Right cardiac atrium (tissue), 5 donors: ENCODE results near the gene UEVLD. TPM values are rescaled to one million over a fixed set of nuclear protein-coding genes. Genes with fewer than 3 reads are reported as not detected.
"Not testable (repeated sequence)": the region's sequence is repeated elsewhere in the genome, so short reads cannot be mapped to it uniquely, and the experiment has no call there.

Experiments used
- ATAC-seq, 2 donors: fragments of 200-7000 bp; cut with Tn5 transposase; one replicate each; pipeline versions ENCODE4 v1.8.0 to v1.9.1; 2020; ENCODE audit warnings: moderate library complexity in 2 of 2, mild to moderate bottlenecking in 1 of 2
- DNase-seq, 3 donors: peaks; one replicate each; pipeline ENCODE4 v3.0.0-alpha.2; 2020
- H3K27ac ChIP-seq: one replicate; pipeline ENCODE4 v1.5.1; 2013; ENCODE audit warnings: mild to moderate bottlenecking, low read length, control low read depth, moderate library complexity
- H3K27me3 ChIP-seq: one replicate; pipeline ENCODE4 v1.6.1; 2013; ENCODE audit not compliant: control insufficient read depth, insufficient read depth
- H3K4me1 ChIP-seq: one replicate; pipeline ENCODE4 v1.6.1; 2013; ENCODE audit warnings: low read length; ENCODE audit not compliant: control insufficient read depth, insufficient read depth
- H3K4me3 ChIP-seq: one replicate; pipeline ENCODE4 v1.5.1; 2013; ENCODE audit warnings: low read length, control low read depth
- H3K9me3 ChIP-seq: one replicate; pipeline ENCODE4 v1.6.1; 2013; ENCODE audit warnings: low read length; ENCODE audit not compliant: control insufficient read depth
- WGBS: extraction: QIAGEN DNeasy Blood & Tissue Kit; methylation state at CpG from one replicate; pipeline ENCODE4 v1.1.7; 2013; 5-methylcytosine and 5-hydroxymethylcytosine counted together
- intact Hi-C, 4 donors: fragments of 100-400 bp; cut with DNase I; formaldehyde crosslinking; loops; one replicate each; pipeline versions ENCODE4 v1.11.0 to v1.14.0; 2022 to 2023
- polyA plus RNA-seq: library from polyadenylated mRNA; stranded (reverse); fragments of 200-250 nt; gene quantifications from one replicate; pipeline ENCODE4 v1.2.3, GENCODE V29; 2013
- total RNA-seq, 4 donors: library from RNA; stranded (reverse); fragmentation: NEBNext Ultra II Directional; extraction: Animal tissue kit (Norgen Biotek cat#: 25700); gene quantifications; one replicate each; pipeline ENCODE4 v1.2.1, GENCODE V29; 2021
- donor health status: healthy with polysubstance abuse.
- donor health status: DM: no; HTN: yes; CAD: no.
- donor health status: DM: no; HTN: no; CAD: no.
- donor health status: DM: no; HTN: yes; CAD: no; lungs with severe emphysema.
- donor health status: DM: yes; HTN: yes; CAD: no.

The UEVLD gene
- total and polyA plus RNA-seq, 5 donors, result 7.0 to 19.0 (median 17.3) TPM

DNA sequence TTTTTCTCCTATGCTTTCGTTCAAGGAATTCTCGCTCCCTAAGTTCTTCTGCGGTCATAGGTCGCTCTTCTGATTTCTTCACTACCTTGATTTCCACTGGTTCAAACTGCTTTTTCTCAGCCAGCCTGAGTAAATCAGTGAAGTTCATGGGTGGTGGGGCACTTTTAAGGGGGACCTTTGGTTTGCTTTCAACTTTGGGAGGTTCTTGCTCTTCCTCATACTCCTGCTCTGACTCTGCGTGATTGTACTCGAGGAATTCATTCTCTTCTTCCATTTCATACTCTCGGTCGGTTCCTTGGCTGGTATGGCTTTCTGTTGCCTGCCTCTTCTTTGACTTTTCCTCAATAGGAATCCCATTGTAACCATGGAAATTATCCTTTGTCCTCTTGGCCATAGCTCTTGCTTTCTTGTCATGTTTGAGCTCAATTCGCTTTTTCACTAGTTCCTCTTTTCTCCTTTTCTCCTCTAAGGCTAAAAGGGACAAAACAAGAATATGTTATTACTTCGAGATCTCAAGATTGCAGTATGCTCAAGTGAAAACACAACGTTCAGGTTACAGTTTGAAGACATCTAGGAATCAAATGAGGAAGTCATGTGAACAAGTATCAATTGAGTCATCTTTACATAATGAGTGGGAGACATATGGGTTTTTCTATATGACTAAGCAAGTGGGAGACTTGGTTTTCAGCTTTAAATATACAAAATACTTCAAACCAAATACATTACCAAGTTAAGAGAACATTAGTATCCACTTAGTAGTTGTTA, 27.3 kb upstream of the UEVLD start:
- ATAC-seq, result no peak
- Histone ChIP-seq H3K27ac (no peak overlapping the region), H3K4me1 (no peaks in the 10 kb centered on the region), H3K4me3 (no peak overlapping the region), H3K9me3 (no peaks in the 10 kb centered on the region), H3K27me3 (no peaks in the 10 kb centered on the region)
- 88% methylated on average over 11 of the region's 11 CpGs for WGBS
- no peak for DNase-seq
- intact Hi-C loops, result no loop called here

DNA sequence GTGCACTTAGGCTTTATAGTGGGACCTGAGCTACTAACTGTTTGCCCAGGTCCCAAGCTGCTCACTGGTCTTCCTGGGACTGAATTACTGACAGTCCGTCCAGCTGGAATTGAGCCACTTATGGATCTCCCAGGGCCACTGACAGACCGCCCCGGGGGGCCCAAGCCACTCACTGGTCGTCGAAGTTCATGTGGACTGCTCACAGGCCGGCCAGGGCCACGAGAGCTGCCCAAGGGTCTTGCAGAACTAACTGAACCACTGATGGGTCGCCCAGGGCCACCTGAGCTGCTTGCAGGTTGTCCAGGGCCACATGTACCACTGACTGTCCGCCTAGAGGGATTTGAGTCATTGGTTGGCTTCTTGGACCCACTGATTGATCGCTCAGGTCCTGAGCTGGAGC, 26.1 kb upstream of the UEVLD start:
- Histone ChIP-seq H3K27ac (no peak overlapping the region), H3K9me3 (no peaks in the 10 kb centered on the region), H3K4me3 (no peak overlapping the region), H3K4me1 (no peaks in the 10 kb centered on the region), H3K27me3 (no peaks in the 10 kb centered on the region)
- 92% methylated on average over 10 of the region's 10 CpGs for WGBS
- ATAC-seq (peak in 1 of 2 donors; percentile 24), DNase-seq (no peak)
- intact Hi-C loops, result no loop called here

DNA sequence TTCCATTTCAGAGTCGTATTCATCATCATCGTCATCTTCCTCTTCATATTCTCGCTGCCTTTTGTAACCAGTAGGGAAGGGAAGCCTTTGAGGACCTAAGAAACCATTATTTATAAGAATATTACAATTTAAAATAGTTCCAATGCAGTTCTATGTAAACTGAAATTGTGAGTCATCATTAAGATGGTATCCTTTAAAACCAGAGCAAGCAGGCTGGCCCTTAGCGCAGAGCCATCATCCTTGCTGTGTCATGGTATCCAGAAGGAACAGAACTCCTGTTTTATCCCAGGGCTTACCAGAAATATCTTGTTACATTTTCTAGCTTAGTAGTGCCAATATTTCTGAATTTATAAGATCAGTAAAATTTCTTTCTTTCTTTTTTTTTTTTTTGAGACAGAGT, 23.9 kb upstream of the UEVLD start:
- Histone ChIP-seq H3K4me3 (no peak overlapping the region), H3K27ac (no peak overlapping the region), H3K9me3 (no peaks in the 10 kb centered on the region), H3K27me3 (no peaks in the 10 kb centered on the region), H3K4me1 (no peaks in the 10 kb centered on the region)
- WGBS, result 98% methylated on average over 4 of the region's 4 CpGs
- ATAC-seq (no peak), DNase-seq (no peak)
- intact Hi-C loops, result no loop called here

DNA sequence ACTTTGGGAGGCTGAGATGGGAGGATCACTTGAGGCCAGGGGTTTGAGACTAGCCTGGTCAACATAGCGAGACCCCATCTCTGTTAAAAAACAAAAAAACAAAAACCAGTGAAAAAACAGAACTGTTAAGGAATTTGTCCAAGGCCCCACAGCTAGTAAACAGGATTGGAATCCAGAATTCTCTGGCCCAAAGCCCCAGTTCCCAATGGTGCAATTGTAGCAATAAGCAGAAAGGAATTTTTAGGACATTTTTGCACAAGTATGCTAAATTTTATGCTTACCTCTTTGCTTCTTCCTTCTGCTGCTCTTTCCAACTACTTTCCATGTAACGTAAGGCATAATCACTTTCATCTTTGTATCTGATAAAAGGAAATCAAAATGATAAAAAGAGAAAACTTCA, 22.7 kb upstream of the UEVLD start:
- Histone ChIP-seq H3K4me1 (no peaks in the 10 kb centered on the region), H3K9me3 (no peaks in the 10 kb centered on the region), H3K4me3 (no peak overlapping the region), H3K27ac (no peak overlapping the region), H3K27me3 (no peaks in the 10 kb centered on the region)
- DNase-seq (no peak), ATAC-seq (no peak)
- intact Hi-C loops, result no loop called here
- WGBS, result 85% methylated on average over 2 of the region's 2 CpGs

DNA sequence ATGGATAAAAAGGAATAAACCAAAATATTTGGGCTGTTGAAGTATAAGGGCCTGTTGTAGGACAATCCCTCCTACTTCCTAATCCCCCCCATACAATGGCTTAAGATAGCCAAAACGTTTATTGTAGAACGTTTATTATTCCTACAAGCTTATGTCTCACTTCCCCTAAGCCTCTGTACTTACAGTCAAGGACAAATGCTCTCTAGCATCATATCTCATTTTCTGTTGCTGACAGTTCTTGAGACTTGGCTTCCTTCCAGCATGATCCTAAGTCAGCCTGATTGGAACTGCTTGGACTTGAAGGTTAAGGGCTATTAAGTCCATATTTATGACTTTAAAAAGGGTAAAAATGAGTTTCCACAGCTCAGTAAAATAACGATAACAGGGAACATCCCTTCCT, 19.8 kb upstream of the UEVLD start:
- H3K4me1 ChIP-seq, result no peaks in the 10 kb centered on the region
- peak overlapping the region; percentile 3 for H3K27ac ChIP-seq
- no peaks in the 10 kb centered on the region for H3K9me3 ChIP-seq
- ATAC-seq, result peak; percentile 34 to 41
- intact Hi-C loops, result no loop called here
- H3K27me3 ChIP-seq, result no peaks in the 10 kb centered on the region
- DNase-seq, result no peak
- H3K4me3 ChIP-seq, result no peak overlapping the region
- 27% methylated on average over 3 of the region's 3 CpGs for WGBS

DNA sequence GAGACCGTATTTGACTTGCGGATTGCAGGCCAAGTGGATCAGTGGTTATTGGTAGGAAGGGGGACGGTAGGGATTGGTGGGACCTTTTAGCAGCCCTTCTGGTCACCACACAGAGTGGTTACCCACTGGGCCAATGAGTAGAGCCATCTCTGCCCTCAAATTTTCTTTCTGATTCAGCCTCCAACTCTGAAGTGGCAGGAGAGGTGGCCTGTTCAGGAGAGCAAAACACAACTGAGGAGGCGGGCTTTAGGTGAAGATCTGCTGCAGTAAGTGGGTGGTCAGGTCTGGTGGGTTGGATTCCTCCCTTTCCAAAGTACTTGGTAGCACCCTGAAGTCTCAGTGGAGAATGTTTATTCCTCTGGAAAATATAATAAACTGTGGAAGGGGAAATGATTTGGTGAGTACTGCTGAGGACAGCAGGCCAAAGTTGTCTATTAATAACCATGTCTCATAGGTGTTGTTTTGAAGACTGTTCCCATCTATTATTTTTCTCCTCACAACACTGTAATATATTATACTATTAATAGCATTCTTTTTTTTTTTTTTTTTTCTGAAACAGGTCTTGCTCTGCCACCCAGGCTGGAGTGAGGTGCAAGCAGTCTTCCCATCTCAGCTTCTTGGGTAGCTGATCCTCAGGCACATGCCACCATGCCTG, 12.5 kb upstream of the UEVLD start:
- ATAC-seq (peak; percentile 68 to 78), DNase-seq (no peak)
- H3K9me3 ChIP-seq, result no peaks in the 10 kb centered on the region
- no peak overlapping the region for H3K4me3 ChIP-seq
- H3K4me1 ChIP-seq, result peaks cover 7% of the 10 kb centered on the region
- intact Hi-C loops, result no loop called here
- WGBS, result 94% methylated on average over 4 of the region's 4 CpGs
- peak overlapping the region; percentile 83 for H3K27ac ChIP-seq
- no peaks in the 10 kb centered on the region for H3K27me3 ChIP-seq

DNA sequence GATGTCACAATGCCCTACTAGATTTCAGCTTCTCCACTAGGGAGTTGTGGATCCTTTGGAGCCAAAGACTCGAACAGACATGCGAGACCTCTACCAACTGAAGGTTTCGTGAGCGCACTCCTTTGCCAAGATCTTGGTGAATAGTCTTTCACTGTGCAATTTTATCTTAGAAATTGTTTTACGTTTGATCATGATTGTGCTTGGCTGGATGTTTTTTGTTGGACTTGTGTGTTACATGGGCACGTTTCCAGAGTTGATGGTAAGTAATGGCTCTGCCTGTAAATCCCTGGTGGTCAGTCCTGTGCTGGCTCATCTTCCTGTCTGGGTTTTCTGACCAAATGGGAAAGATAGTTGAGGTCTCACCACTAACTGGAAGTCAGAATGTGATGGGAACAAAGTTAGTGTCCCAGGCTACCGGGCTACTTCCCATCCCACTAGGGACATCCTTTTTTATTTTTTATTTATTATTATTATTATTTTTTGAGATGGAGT, 11.3 kb upstream of the UEVLD start, which contains the start of gene MISFA:
Gene MISFA (plus strand): TSS at position 51 of the 492 bp plus-strand sequence. CDS start 140 bp downstream, at position 191.
- ATAC-seq (no peak), DNase-seq (no peak)
- intact Hi-C loops, result no loop called here
- Histone ChIP-seq H3K4me3 (no peak within 1 kb of the TSS), H3K4me1 (peaks cover 7% of the 10 kb centered on the region), H3K27me3 (no peaks in the 10 kb centered on the region), H3K27ac (peak within 1 kb of the TSS; percentile 82), H3K9me3 (no peaks in the 10 kb centered on the region)
- 82% methylated on average over 7 of the region's 7 CpGs for WGBS

DNA sequence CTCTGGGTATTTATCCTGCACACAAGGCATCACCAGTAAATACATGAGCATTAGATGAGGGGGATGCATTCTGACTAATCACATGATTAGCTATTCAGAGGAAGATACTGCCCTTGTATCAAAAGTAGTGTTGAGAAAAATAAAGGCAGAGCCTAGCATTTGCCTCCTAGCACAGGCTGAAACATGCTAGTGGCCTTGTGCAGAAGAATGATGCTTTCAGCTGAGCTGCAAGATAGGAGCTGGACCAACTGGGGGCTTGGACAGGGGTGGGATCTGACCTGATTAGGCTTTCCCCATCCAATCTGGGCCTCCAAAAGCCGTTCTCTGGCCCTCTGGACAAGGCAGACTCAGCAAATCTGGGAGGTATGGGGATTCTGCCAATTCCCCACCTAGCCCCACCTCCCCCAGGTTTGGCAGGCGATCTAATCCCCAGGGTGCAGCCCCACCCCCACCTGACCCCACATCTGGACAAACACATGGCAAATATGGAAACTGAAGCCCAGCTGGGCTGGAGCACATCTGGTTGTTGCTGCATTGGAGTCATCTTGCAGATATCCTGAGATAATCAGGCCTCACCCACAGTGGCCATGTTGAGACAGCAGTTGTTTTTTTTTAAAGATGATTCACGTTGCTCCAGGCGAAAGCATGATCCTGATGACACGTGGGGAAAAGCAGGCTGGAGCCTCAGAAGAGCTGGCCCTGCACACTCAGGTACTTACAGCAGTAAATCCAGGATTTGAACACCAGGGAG, 6.6 kb upstream of the UEVLD start:
- no peak overlapping the region for H3K27ac ChIP-seq
- intact Hi-C loops, result no loop called here
- no peak overlapping the region for H3K4me3 ChIP-seq
- WGBS, result 68% methylated on average over 5 of the region's 5 CpGs
- no peaks in the 10 kb centered on the region for H3K27me3 ChIP-seq
- ATAC-seq, result no peak
- no peak for DNase-seq
- H3K4me1 ChIP-seq, result peaks cover under 1% of the 10 kb centered on the region
- no peaks in the 10 kb centered on the region for H3K9me3 ChIP-seq

DNA sequence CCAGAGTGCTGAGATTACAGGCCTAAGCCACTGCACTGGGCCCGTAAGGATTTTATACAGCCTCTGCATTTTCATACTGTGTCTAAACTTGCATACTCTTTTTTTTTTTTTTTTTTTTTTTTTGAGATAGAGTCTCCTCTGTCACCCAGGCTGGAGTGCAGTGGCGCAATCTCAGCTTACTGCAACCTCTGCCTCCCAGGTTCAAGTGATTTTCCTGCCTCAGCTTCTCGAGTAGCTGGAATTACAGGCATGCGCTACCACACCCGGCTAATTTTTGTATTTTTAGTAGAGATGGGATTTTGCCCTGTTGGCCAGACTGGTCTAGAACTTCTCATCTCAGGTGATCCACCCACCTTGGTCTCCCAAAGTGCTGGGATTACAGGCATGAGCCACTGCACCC, 5.6 kb upstream of the UEVLD start:
- H3K27ac ChIP-seq, H3K4me3 ChIP-seq, DNase-seq, ATAC-seq, intact Hi-C loops, H3K9me3 ChIP-seq, H3K4me1 ChIP-seq, H3K27me3 ChIP-seq: not testable (repeated sequence)
- 85% methylated on average over 5 of the region's 5 CpGs for WGBS

DNA sequence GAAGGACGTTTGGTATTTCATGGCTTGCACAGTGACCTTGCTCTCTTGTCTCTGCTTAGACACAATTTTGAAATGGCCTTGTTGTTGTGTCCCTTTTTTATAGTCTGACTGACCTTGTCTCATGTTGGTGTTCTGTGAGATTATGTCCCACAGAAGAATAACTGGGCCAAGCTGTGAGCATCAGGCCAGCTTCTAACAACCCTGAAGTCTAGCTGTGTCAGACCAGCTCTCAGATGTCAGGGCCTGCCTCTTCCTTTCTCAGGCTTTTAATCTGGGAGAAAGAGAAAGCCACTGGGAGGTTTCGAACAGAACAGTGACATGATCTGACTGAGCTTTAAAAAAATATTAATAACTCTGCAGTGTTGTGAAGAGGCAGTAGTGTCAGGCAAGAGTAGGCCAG, 2.0 kb upstream of the UEVLD start:
- intact Hi-C loops, result no loop called here
- Histone ChIP-seq H3K4me3 (no peak overlapping the region), H3K9me3 (no peaks in the 10 kb centered on the region), H3K27me3 (no peaks in the 10 kb centered on the region), H3K27ac (peak overlapping the region; percentile 17), H3K4me1 (peaks cover 3% of the 10 kb centered on the region)
- DNase-seq (no peak), ATAC-seq (no peak)
- 39% methylated on average over 2 of the region's 2 CpGs for WGBS

DNA sequence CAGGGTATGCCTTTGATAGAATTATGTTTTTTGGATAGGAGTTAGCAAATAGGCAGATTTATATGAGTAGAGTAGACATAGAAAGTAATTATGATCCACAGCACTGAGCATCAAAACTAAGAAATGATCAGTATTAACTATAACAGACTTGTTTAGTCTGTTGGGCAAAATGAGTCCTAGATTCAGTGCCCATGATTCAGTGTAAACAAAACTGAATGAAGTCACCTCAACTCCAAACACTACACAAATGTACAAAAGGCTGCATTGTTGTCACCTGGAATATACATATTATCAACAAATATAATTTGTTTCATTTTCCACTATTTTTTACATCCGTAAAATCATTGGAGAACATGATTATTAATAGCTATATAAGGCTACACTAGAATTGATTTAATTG, 6.7 kb downstream of the UEVLD start:
- Histone ChIP-seq H3K27me3 (no peaks in the 10 kb centered on the region), H3K4me1 (no peaks in the 10 kb centered on the region), H3K4me3 (no peak overlapping the region), H3K9me3 (no peaks in the 10 kb centered on the region), H3K27ac (no peak overlapping the region)
- no peak for DNase-seq
- 91% methylated on average over 1 of the region's 1 CpG for WGBS
- no peak for ATAC-seq
- intact Hi-C loops, result no loop called here
